Gastrocnemius medialis (tissue), 4 donors: ENCODE measurements around the gene BUB1B. TPM values are rescaled to one million over a fixed set of nuclear protein-coding genes. Genes with fewer than 3 reads are reported as not detected.
"Not testable (repeated sequence)": the region's sequence is repeated elsewhere in the genome, so short reads cannot be mapped to it uniquely, and the experiment has no call there.

Experiments
- ATAC-seq, 2 donors: fragments of 150-250 bp; one replicate each; pipeline ENCODE4 v1.9.1; 2016
- DNase-seq, 2 donors: peaks; one replicate each; pipeline ENCODE4 v3.0.0-alpha.2; 2019
- H3K27ac ChIP-seq, 4 donors: fragments of 200-600 bp; sonication (generic); 1 replicate in 1 of 4; 2 replicates in 3 of 4; pipeline ENCODE4 v1.5.1; 2016 to 2018; ENCODE audit warnings: mild to moderate bottlenecking in 2 of 4, moderate library complexity in 1 of 4
- H3K27me3 ChIP-seq, 3 donors: fragments of 200-600 bp; sonication (generic) in 2 of 3; 1 replicate in 1 of 3; 2 replicates in 2 of 3; pipeline versions ENCODE4 v1.5.1 to v1.6.0; 2016 to 2019; ENCODE audit warnings: mild to moderate bottlenecking in 1 of 3, moderate library complexity in 1 of 3
- H3K36me3 ChIP-seq, 2 donors: fragments of 200-600 bp; sonication (generic) in 1 of 2; one replicate each; pipeline ENCODE4 v1.5.1; 2017 to 2018
- H3K4me1 ChIP-seq, 2 donors: fragments of 200-600 bp; sonication (generic) in 1 of 2; one replicate each; pipeline ENCODE4 v1.5.1; 2016 to 2017; ENCODE audit warnings: mild to moderate bottlenecking in 2 of 2
- H3K4me3 ChIP-seq, 4 donors: fragments of 200-600 bp; sonication (generic) in 3 of 4; 1 replicate in 1 of 4; 2 replicates in 3 of 4; pipeline ENCODE4 v1.5.1; 2016 to 2019; ENCODE audit warnings: mild to moderate bottlenecking in 2 of 4
- H3K9me3 ChIP-seq, 3 donors: fragments of 200-600 bp; sonication (generic) in 2 of 3; 1 replicate in 1 of 3; 2 replicates in 2 of 3; pipeline ENCODE4 v1.5.1; 2016 to 2019
- CTCF ChIP-seq, 5 experiments: fragments of 450-650 bp in 3 of 5; fragments of 200-600 bp in 2 of 5; sonication (generic) in 2 of 5; IDR thresholded peaks in 4 of 5; conservative IDR thresholded peaks in 1 of 5; 1 replicate in 4 of 5; 2 replicates in 1 of 5; pipeline ENCODE4 v1.5.1; 2016 to 2019; ENCODE audit warnings: antibody characterized with exemption in 5 of 5, mild to moderate bottlenecking in 3 of 5, moderate library complexity in 3 of 5
- POLR2A ChIP-seq, 2 donors: fragments of 450-650 bp; IDR thresholded peaks; one replicate each; pipeline ENCODE4 v1.6.1; 2017; ENCODE audit warnings: antibody characterized with exemption in 2 of 2, mild to moderate bottlenecking in 2 of 2, moderate library complexity in 2 of 2
- in situ Hi-C, 4 donors: fragments of 200-750 bp; cut with MboI; loops; one replicate each; pipeline versions ENCODE4 v1.15.0 to v1.8.0; 2017; ENCODE audit warnings: low sequenced_read_pairs in 4 of 4
- intact Hi-C: fragments of 100-400 bp; cut with DNase I; formaldehyde crosslinking; loops from one replicate; pipeline ENCODE4 v1.15.1; 2023; ENCODE audit warnings: low total_unique reads
- total RNA-seq, 4 donors: library from RNA; depleted of rRNA; stranded (reverse); fragments of >200 nt; gene quantifications; one replicate each; pipeline versions ENCODE4 v1.1.0 to v1.2.3, GENCODE V29; 2016

Gene BUB1B
- total RNA-seq, 4 donors from 2014 or later: 0.51 to 1.8 TPM; not detected in 2

- no peak for ATAC-seq
- H3K4me1 ChIP-seq: no peaks in the 10 kb centered on the region
- DNase-seq: no peak
- no peaks in the 10 kb centered on the region for H3K9me3 ChIP-seq
- H3K27ac ChIP-seq: no peak overlapping the region
- no peaks in the 10 kb centered on the region for H3K36me3 ChIP-seq
- intact Hi-C loops (no loop called here), in situ Hi-C loops (loop anchor here in 1 of 4 donors (25.0 kb wide), 1 partner anchor 350 kb away; the partner anchor contains the start of gene FSIP1)
- no peaks in the 10 kb centered on the region for H3K27me3 ChIP-seq
- no peak for TF ChIP-seq POLR2A (IDR thresholded peaks at IDR 0.05)
- no peak for TF ChIP-seq CTCF (IDR thresholded peaks at IDR 0.05 in 4 of 5, conservative IDR thresholded peaks at IDR 0.05 in 1 of 5)
- H3K4me3 ChIP-seq: no peak overlapping the region
These were observed 23.3 kb upstream of the BUB1B start for GRCh38 chr15:40137303-40138200.

GRCh38 chr15:40138201-40138570, 22.7 kb upstream of the BUB1B start:
- H3K4me3 ChIP-seq, H3K36me3 ChIP-seq, intact Hi-C loops, H3K9me3 ChIP-seq, H3K27ac ChIP-seq, DNase-seq, ATAC-seq, H3K27me3 ChIP-seq, H3K4me1 ChIP-seq: not testable (repeated sequence)
- in situ Hi-C loops: loop anchor here in 1 of 4 donors (25.0 kb wide), 1 partner anchor 351 kb away; the partner anchor contains the start of gene FSIP1

GRCh38 chr15:40142428-40142827, 18.4 kb upstream of the BUB1B start:
- TF ChIP-seq POLR2A (IDR thresholded peaks at IDR 0.05) (no peak), CTCF (IDR thresholded peaks at IDR 0.05 in 4 of 5, conservative IDR thresholded peaks at IDR 0.05 in 1 of 5) (no peak)
- in situ Hi-C loops: loop anchor here in 1 of 4 donors (25.0 kb wide), 1 partner anchor 355 kb away; the partner anchor contains the start of gene FSIP1
- no peaks in the 10 kb centered on the region for H3K9me3 ChIP-seq
- H3K27ac ChIP-seq: no peak overlapping the region
- no peaks in the 10 kb centered on the region for H3K4me1 ChIP-seq
- intact Hi-C loops: no loop called here
- no peaks in the 10 kb centered on the region for H3K27me3 ChIP-seq
- no peak overlapping the region for H3K4me3 ChIP-seq
- ATAC-seq (no peak), DNase-seq (no peak)
- no peaks in the 10 kb centered on the region for H3K36me3 ChIP-seq

- DNase-seq (no peak), ATAC-seq (no peak)
- intact Hi-C loops: no loop called here
- H3K27me3 ChIP-seq: no peaks in the 10 kb centered on the region
- H3K36me3 ChIP-seq: no peaks in the 10 kb centered on the region
- peaks cover 8 to 12% of the 10 kb centered on the region in 2 donors for H3K4me1 ChIP-seq
- H3K27ac ChIP-seq: no peak overlapping the region
- no peak overlapping the region for H3K4me3 ChIP-seq
- TF ChIP-seq POLR2A (IDR thresholded peaks at IDR 0.05) (no peak), CTCF (IDR thresholded peaks at IDR 0.05 in 4 of 5, conservative IDR thresholded peaks at IDR 0.05 in 1 of 5) (no peak)
- H3K9me3 ChIP-seq: no peaks in the 10 kb centered on the region
- in situ Hi-C loops: loop anchor here in 1 of 4 donors (25.0 kb wide), 1 partner anchor 359 kb away; the partner anchor contains the start of gene FSIP1
These were observed 14.8 kb upstream of the BUB1B start for GRCh38 chr15:40146037-40146436.

- intact Hi-C loops: no loop called here
These were observed 11.5 kb upstream of the BUB1B start for GRCh38 chr15:40149339-40149738.

More at GRCh38 chr15:40149339-40149738, 11.5 kb upstream of the BUB1B start:
- H3K36me3 ChIP-seq: no peaks in the 10 kb centered on the region
- no peaks in the 10 kb centered on the region for H3K27me3 ChIP-seq
- H3K9me3 ChIP-seq: no peaks in the 10 kb centered on the region
- H3K4me3 ChIP-seq: no peak overlapping the region
- in situ Hi-C loops: loop anchor here in 1 of 4 donors (25.0 kb wide), 1 partner anchor 362 kb away; the partner anchor contains the start of gene FSIP1
- DNase-seq: no peak
- H3K27ac ChIP-seq: peak overlapping the region in 1 of 4 donors; percentile 77
- H3K4me1 ChIP-seq: peaks cover 18 to 22% of the 10 kb centered on the region in 2 donors
- ATAC-seq: no peak
- TF ChIP-seq POLR2A (IDR thresholded peaks at IDR 0.05) (no peak), CTCF (IDR thresholded peaks at IDR 0.05 in 4 of 5, conservative IDR thresholded peaks at IDR 0.05 in 1 of 5) (no peak)
